SU-DHL-6 (cell line): Measurements from ENCODE around the gene RNF32.

Experiments
- H2AFZ ChIP-seq: fragments of 200-600 bp; sonication (generic); 2 replicates; pipeline ENCODE4 v1.6.1; 2014; ENCODE audit warnings: low read depth, mild to moderate bottlenecking, moderate library complexity, mixed read lengths, antibody characterized with exemption, low read length; ENCODE audit not compliant: severe bottlenecking
- H3F3A ChIP-seq: fragments of 200-600 bp; shearing (Covaris generic); 2 replicates; pipeline ENCODE4 v1.6.0; 2016; ENCODE audit warnings: antibody characterized with exemption, mild to moderate bottlenecking; ENCODE audit not compliant: insufficient read depth
- H3K27ac ChIP-seq: fragments of 200-600 bp; sonication (generic); 2 replicates; pipeline ENCODE4 v1.5.1; 2016; ENCODE audit warnings: low read depth, mild to moderate bottlenecking, low read length, moderate library complexity, mixed read lengths
- H3K27me3 ChIP-seq: fragments of 200-600 bp; sonication (generic), shearing (Covaris generic); 2 replicates; pipeline ENCODE4 v1.6.0; 2014; ENCODE audit warnings: mild to moderate bottlenecking, low read length
- H3K36me3 ChIP-seq: fragments of 200-600 bp; sonication (generic); 2 replicates; pipeline ENCODE4 v1.6.1; 2014; ENCODE audit warnings: mild to moderate bottlenecking, low read length, mixed read lengths
- H3K4me2 ChIP-seq: fragments of 300-600, 200-600 bp; shearing (Covaris generic), sonication (generic); 2 replicates; pipeline ENCODE4 v1.6.0; 2014; ENCODE audit warnings: low read length, low read depth, mild to moderate bottlenecking; ENCODE audit not compliant: poor library complexity, severe bottlenecking
- H3K4me3 ChIP-seq: fragments of 200-600 bp; sonication (generic); 2 replicates; pipeline ENCODE4 v1.5.1; 2014; ENCODE audit warnings: antibody characterized with exemption, low read length, mild to moderate bottlenecking, mixed read lengths; ENCODE audit not compliant: insufficient read depth, poor library complexity, severe bottlenecking
- H3K79me2 ChIP-seq: fragments of 200-600 bp; sonication (generic); 2 replicates; pipeline ENCODE4 v1.6.1; 2014; ENCODE audit warnings: mild to moderate bottlenecking, low read length, moderate library complexity; ENCODE audit not compliant: insufficient read depth
- H3K9ac ChIP-seq: fragments of 200-600 bp; sonication (generic); 2 replicates; pipeline ENCODE4 v1.7.0; 2014; ENCODE audit warnings: mild to moderate bottlenecking, low read length
- H3K9me2 ChIP-seq: fragments of 200-600 bp; sonication (generic); replicated peaks from 2 replicates; pipeline ENCODE4 v1.6.1; 2014; ENCODE audit warnings: low read length; ENCODE audit not compliant: insufficient read depth
- H3K9me3 ChIP-seq: fragments of 200-600 bp; sonication (generic); 2 replicates; pipeline ENCODE4 v1.6.1; 2014; ENCODE audit warnings: low read length, mixed read lengths; ENCODE audit not compliant: insufficient read depth
- H4K20me1 ChIP-seq: fragments of 200-600 bp; sonication (generic); 2 replicates; pipeline ENCODE4 v1.6.1; 2014; ENCODE audit warnings: low read depth, mild to moderate bottlenecking, antibody characterized with exemption, low read length, moderate library complexity, mixed read lengths
- EZH2phosphoT487 ChIP-seq: fragments of 200-600 bp; sonication (generic), shearing (Covaris generic); conservative IDR thresholded peaks from 2 replicates; pipeline ENCODE4 v1.6.1; 2018; ENCODE audit warnings: mild to moderate bottlenecking, antibody characterized with exemption, low read length, moderate library complexity, mixed read lengths
- TF ChIP-seq, protein P1 (sequence below): fragments of 200-600 bp; sonication (generic); IDR thresholded peaks from one replicate; pipeline ENCODE4 v1.5.1; 2017; ENCODE audit warnings: antibody characterized with exemption, mild to moderate bottlenecking, low read length, moderate library complexity; ENCODE audit not compliant: insufficient read depth, poor library complexity, severe bottlenecking

Gene RNF32

DNA sequence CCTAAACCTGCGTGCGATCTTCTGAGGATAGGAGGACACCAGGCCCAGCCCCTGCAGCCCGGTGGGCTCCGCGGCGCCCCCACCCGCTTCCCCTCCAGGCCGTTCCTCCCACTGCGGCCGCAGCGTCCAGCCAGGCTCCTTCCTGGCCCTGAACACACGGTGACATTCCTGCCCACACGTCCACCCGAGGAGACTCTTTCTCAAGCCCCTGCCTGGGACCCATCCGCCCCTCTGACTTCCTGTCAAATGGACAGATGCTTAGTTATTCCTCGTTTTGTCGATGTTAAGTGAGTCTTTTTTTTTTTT lies 32.4 kb upstream of the RNF32 start:
- Histone ChIP-seq H3K27me3 (no peaks in the 10 kb centered on the region), H3K27ac (no peak overlapping the region), H3K9me2 (no peaks in the 10 kb centered on the region), H3F3A (no peaks in the 10 kb centered on the region), H3K9me3 (no peaks in the 10 kb centered on the region), H3K36me3 (no peaks in the 10 kb centered on the region), H3K9ac (no peak overlapping the region), H2AFZ (no peak overlapping the region), H3K4me3 (no peak overlapping the region), H4K20me1 (no peaks in the 10 kb centered on the region), H3K79me2 (no peaks in the 10 kb centered on the region), H3K4me2 (no peak overlapping the region)
- TF ChIP-seq EZH2phosphoT487: no peak
- TF ChIP-seq, protein P1, sequence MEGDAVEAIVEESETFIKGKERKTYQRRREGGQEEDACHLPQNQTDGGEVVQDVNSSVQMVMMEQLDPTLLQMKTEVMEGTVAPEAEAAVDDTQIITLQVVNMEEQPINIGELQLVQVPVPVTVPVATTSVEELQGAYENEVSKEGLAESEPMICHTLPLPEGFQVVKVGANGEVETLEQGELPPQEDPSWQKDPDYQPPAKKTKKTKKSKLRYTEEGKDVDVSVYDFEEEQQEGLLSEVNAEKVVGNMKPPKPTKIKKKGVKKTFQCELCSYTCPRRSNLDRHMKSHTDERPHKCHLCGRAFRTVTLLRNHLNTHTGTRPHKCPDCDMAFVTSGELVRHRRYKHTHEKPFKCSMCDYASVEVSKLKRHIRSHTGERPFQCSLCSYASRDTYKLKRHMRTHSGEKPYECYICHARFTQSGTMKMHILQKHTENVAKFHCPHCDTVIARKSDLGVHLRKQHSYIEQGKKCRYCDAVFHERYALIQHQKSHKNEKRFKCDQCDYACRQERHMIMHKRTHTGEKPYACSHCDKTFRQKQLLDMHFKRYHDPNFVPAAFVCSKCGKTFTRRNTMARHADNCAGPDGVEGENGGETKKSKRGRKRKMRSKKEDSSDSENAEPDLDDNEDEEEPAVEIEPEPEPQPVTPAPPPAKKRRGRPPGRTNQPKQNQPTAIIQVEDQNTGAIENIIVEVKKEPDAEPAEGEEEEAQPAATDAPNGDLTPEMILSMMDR: no peak

DNA sequence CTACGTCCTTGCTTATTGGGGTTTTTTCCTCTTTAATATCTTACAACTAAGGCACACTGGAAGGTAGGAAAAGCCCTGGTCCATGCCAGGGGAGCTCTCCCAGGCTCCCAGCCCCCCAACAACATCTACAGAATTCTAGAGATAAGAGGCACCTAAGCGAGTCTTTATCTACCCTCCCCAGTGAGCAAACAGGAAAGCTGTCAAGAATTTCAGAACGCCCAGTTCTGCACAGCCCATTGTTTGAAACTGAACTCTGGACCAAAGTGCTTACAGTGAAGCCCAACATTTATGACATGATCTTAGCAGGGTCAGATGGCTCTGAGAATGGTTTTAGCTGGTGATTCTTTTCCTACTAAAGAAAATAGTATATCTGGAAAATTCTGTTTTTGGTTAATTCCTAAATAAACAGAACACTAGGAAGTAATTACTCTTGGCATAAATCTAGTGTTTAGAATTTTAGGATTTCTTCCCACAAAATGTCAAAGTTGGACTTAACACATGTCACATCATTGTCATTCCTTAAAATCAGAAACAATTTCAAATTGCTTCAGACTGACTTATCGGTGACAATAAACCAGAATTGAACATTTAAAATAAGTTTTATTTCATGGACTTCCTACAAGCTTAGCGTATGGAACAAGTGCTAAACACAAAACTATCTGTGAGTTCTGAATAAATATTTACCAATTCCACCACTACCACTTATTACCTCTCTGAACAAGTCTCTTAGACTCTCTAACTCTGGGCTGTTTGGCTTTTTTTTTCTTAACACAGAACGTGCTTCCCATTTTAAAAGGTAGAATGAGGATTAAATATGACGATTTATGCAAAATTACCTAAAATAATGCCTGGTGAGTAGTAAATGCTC lies 31.3 kb upstream of the RNF32 start:
- no peaks in the 10 kb centered on the region for H3K36me3 ChIP-seq
- no peak overlapping the region for H3K4me2 ChIP-seq
- H3F3A ChIP-seq: no peaks in the 10 kb centered on the region
- H4K20me1 ChIP-seq: no peaks in the 10 kb centered on the region
- no peaks in the 10 kb centered on the region for H3K27me3 ChIP-seq
- H3K9me2 ChIP-seq: no peaks in the 10 kb centered on the region
- H3K79me2 ChIP-seq: no peaks in the 10 kb centered on the region
- H3K4me3 ChIP-seq: no peak overlapping the region
- H3K9me3 ChIP-seq: no peaks in the 10 kb centered on the region
- no peak overlapping the region for H3K27ac ChIP-seq
- no peak overlapping the region for H2AFZ ChIP-seq
- no peak for TF ChIP-seq EZH2phosphoT487
- TF ChIP-seq, protein P1: no peak
- no peak overlapping the region for H3K9ac ChIP-seq

DNA sequence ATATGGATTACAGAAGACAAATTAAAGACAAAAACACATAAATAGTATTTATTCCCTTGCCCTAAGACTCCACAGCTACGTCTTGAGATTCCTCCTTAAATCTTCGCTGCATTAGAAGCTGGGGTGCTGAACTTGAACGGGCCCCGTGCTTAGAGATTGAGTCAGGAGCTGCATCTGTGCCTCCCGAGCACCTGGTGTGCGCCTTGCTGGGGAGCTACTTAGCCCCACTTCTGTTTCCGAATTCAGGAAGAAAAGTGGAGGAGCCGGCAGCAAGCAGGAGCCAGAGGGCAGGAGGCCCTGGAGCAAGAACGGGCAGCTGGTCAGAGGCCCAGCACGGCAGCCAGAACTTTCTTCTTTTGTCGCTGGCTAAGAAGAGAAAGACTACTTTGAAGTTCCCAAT lies 30.4 kb upstream of the RNF32 start:
- Histone ChIP-seq H3K36me3 (no peaks in the 10 kb centered on the region), H4K20me1 (no peaks in the 10 kb centered on the region), H3K9ac (no peak overlapping the region), H3K79me2 (no peaks in the 10 kb centered on the region), H3K4me2 (no peak overlapping the region), H3K4me3 (no peak overlapping the region), H3K27me3 (no peaks in the 10 kb centered on the region), H3K27ac (no peak overlapping the region), H3K9me2 (no peaks in the 10 kb centered on the region), H2AFZ (no peak overlapping the region), H3F3A (no peaks in the 10 kb centered on the region), H3K9me3 (no peaks in the 10 kb centered on the region)
- no peak for TF ChIP-seq EZH2phosphoT487
- TF ChIP-seq, protein P1: no peak
